MCF 10A (cell line): ENCODE data around the gene GORASP2. TPM values are rescaled to one million over a fixed set of nuclear protein-coding genes. Genes with fewer than 3 reads are reported as not detected.

Source experiments
- BruUV-seq: library from RNA; stranded (reverse); fragments of 400-500 nt; replicated peaks from 2 replicates; lab custom pipeline; 2021; lab: Mats Ljungman, UMichigan
- CTCF ChIA-PET: fragments of 300-600 bp; sonication (Branson Sonifier 250); formaldehyde crosslinking; extraction: SDS; loops from one replicate; lab custom pipeline; 2021; ENCODE audit warnings: antibody characterized with exemption, inconsistent platforms; lab: Yijun Ruan, JAX
- POLR2A ChIA-PET: fragments of 300-600, 350-650 bp; sonication (Branson Sonifier 250); formaldehyde crosslinking; extraction: SDS; loops from one replicate; lab custom pipeline; 2020; ENCODE audit warnings: antibody characterized with exemption, inconsistent platforms; lab: Yijun Ruan, JAX
- DNase-seq: peaks from one replicate; pipeline ENCODE4 v3.0.0-alpha.2; 2018; ENCODE audit not compliant: unreplicated experiment
- H3K27ac Mint-ChIP-seq: one replicate; pipeline ENCODE4 v1.8.0; 2022; ENCODE audit warnings: mild to moderate bottlenecking, low read depth, mixed read lengths; ENCODE audit not compliant: unreplicated experiment
- H3K27me3 Mint-ChIP-seq: one replicate; pipeline ENCODE4 v1.8.0; 2022; ENCODE audit warnings: mixed read lengths; ENCODE audit not compliant: insufficient read depth, unreplicated experiment
- H3K36me3 Mint-ChIP-seq: one replicate; pipeline ENCODE4 v1.8.0; 2022; ENCODE audit warnings: mild to moderate bottlenecking, moderate library complexity, mixed read lengths; ENCODE audit not compliant: insufficient read depth, unreplicated experiment
- H3K4me1 Mint-ChIP-seq: one replicate; pipeline ENCODE4 v1.8.0; 2022; ENCODE audit warnings: mixed read lengths; ENCODE audit not compliant: insufficient read depth, unreplicated experiment
- H3K4me3 Mint-ChIP-seq: one replicate; pipeline ENCODE4 v1.8.0; 2022; ENCODE audit warnings: mild to moderate bottlenecking, moderate library complexity, mixed read lengths; ENCODE audit not compliant: unreplicated experiment
- H3K9me3 Mint-ChIP-seq: one replicate; pipeline ENCODE4 v1.8.0; 2022; ENCODE audit warnings: mixed read lengths; ENCODE audit not compliant: unreplicated experiment
- CTCF ChIP-seq: fragments of 200-600 bp; IDR thresholded peaks from one replicate; pipeline ENCODE4 v1.8.0; 2022; ENCODE audit warnings: antibody characterized with exemption, mild to moderate bottlenecking; ENCODE audit not compliant: unreplicated experiment
- intact Hi-C: fragments of 100-400 bp; cut with micrococcal nuclease; formaldehyde crosslinking; loops from 2 replicates; pipeline ENCODE4 v1.14.1; 2022
- total RNA-seq: library from RNA; stranded (reverse); gene quantifications from 2 replicates; pipeline ENCODE4 v1.2.3, GENCODE V29; 2022

Gene GORASP2
- total RNA-seq, 1 experiment from 2014 or later: 140 TPM

GRCh38 chr2:170923799-170924198 lies 5.3 kb upstream of the GORASP2 start:
- Mint-ChIP-seq H3K27me3 (no peaks in the 10 kb centered on the region), H3K27ac (no peak overlapping the region), H3K4me3 (no peak overlapping the region), H3K36me3 (no peaks in the 10 kb centered on the region), H3K9me3 (peaks cover 9% of the 10 kb centered on the region), H3K4me1 (peaks cover 16% of the 10 kb centered on the region)
- no TSS peak for BruUV-seq
- DNase-seq: no peak
- CTCF ChIA-PET: interaction anchor here (0.6 to 1.1 kb wide), 3 partner anchors 11 to 890 kb away, joined by 3 to 5 read pairs (median 3); no protein-coding TSS in a partner anchor
- TF ChIP-seq CTCF: no peak
- POLR2A ChIA-PET: no interaction called here
- intact Hi-C loops: no loop called here

- no peak for DNase-seq
- Mint-ChIP-seq H3K27ac (no peak overlapping the region), H3K9me3 (peaks cover 9% of the 10 kb centered on the region), H3K27me3 (no peaks in the 10 kb centered on the region), H3K36me3 (no peaks in the 10 kb centered on the region), H3K4me1 (peaks cover 16% of the 10 kb centered on the region), H3K4me3 (no peak overlapping the region)
- BruUV-seq: no TSS peak
- TF ChIP-seq CTCF: no peak
- CTCF ChIA-PET: interaction anchor here (0.9 kb wide), 1 partner anchor 12 kb away, joined by 4 read pairs; no protein-coding TSS in a partner anchor
- intact Hi-C loops: no loop called here
- POLR2A ChIA-PET: interaction anchor here (0.7 kb wide), 1 partner anchor 42 kb away, joined by 3 read pairs; no protein-coding TSS in a partner anchor
Measured at GRCh38 chr2:170924969-170925368, 4.1 kb upstream of the GORASP2 start.

DNA sequence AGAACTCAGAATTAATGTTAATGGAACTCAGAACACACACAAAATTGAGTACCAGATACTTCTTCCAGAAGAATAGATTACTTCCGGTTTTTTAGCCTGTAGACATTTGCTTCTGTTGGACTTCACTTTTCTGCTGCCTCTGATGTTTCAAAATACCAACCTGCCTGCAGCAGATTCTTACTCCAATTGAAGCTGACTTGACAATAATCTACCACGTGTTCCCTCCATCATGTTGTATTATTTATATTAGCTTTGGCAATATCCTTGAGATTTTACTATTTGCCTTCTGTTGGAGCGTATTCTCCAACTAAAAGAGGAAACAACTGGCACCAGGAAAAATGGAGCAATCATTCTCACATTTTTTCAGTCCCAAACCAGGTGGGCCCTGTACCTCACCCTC lies 3.1 kb upstream of the GORASP2 start:
- Mint-ChIP-seq H3K27ac (no peak overlapping the region), H3K27me3 (no peaks in the 10 kb centered on the region), H3K4me3 (no peak overlapping the region), H3K4me1 (peaks cover 16% of the 10 kb centered on the region), H3K36me3 (no peaks in the 10 kb centered on the region), H3K9me3 (peaks cover 9% of the 10 kb centered on the region)
- DNase-seq: no peak
- ChIA-PET POLR2A (interaction anchor here (0.5 to 1.3 kb wide), 2 partner anchors 30 to 250 kb away, joined by 4 to 5 read pairs; no protein-coding TSS in a partner anchor), CTCF (interaction anchor here (0.6 to 0.7 kb wide), 2 partner anchors 49 to 52 kb away, joined by 3 to 5 read pairs; no protein-coding TSS in a partner anchor)
- no peak for TF ChIP-seq CTCF
- BruUV-seq: no TSS peak
- intact Hi-C loops: no loop called here

GRCh38 chr2:170926743-170927297 lies 2.2 kb upstream of the GORASP2 start:
- TF ChIP-seq CTCF: no peak
- no TSS peak for BruUV-seq
- Mint-ChIP-seq H3K27me3 (no peaks in the 10 kb centered on the region), H3K27ac (no peak overlapping the region), H3K4me1 (peaks cover 23% of the 10 kb centered on the region), H3K4me3 (peak overlapping the region; percentile 47), H3K36me3 (no peaks in the 10 kb centered on the region), H3K9me3 (peaks cover 9% of the 10 kb centered on the region)
- CTCF ChIA-PET: interaction anchor here (0.6 to 1.4 kb wide), 2 partner anchors 15 to 48 kb away, joined by 3 to 5 read pairs; no protein-coding TSS in a partner anchor
- POLR2A ChIA-PET: interaction anchor here (0.5 to 1.3 kb wide), 4 partner anchors 20 to 344 kb away, joined by 3 to 5 read pairs (median 4); no protein-coding TSS in a partner anchor
- DNase-seq: no peak
- intact Hi-C loops: no loop called here
